CD4-positive, alpha-beta T cell treated with Interleukin-10 for 1 hour (primary cell): ENCODE measurements around the gene COBLL1.
"Not testable (repeated sequence)": the region's sequence is repeated elsewhere in the genome, so short reads cannot be mapped to it uniquely, and the experiment has no call there.

Experiments
- DNase-seq: peaks from one replicate; pipeline ENCODE4 v3.0.0-alpha.2; 2020

COBLL1 gene

DNA sequence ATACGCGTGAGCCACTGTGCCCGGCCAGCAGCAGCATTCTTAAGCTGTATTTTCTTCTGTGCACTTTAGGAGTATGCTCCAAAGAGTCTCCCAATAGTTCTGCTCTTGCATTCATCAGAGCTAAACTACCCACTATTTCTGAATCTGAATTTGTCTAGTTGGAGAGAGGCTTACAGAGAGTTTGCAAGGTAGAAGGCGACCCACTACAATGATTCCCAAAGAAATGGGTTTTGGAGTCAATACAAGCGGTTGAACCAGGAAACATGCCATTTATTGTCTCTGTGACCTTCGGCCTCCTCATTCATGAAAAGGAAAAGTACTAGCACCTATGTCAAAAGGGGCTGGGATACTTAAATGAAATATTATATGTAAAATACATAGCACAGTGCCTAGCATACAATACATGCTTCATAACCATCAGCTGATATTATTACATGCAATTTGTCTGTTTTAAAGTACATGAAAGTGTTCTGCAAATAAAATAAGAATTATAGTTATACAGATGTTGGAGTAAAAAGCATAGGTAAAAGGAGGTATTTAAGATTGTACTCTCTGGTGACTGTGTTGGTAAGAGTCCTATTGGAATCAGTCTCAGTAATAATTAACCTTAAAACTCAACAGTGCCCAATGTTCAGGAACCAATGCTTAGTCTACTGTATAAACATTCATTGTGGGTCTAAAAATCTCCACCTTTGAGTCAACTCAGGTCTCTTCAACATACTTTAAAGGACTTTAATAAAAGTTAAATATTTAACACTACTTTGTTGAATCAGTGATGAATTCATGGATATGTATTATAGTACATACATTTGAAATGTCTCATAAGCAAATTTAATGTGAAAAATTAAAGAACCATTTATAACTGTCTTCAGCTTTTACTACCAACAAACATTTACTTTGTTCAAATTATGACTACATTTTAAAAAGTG lies 130.5 kb downstream of the COBLL1 start:
- no peak for DNase-seq

DNA sequence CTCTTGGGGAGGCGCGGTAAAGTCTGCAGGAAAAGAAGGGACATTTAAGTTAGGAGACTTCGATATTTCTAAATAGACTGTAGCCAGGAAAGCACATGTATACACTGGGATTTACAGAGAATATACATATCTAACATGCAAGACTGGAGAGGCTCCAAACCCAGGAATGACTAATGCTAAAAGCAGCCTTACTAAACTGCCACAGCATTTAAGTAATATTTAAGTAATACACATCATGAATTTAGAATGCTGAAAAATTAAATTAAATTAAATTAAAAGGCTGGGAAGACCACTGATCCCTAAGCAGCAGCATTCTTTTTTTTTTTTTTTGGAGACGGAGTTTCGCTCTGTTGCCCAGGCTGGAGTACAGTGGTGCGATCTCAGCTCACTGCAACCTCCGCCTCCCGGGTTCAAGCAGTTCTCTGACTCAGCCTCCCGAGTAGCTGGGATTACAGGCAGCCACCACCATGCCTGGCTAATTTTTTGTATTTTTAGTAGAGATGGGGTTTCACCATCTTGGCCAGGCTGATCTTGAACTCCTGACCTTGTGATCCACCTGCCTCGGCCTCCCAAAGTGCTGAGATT lies 131.3 kb downstream of the COBLL1 start:
- not testable (repeated sequence) for DNase-seq

DNA sequence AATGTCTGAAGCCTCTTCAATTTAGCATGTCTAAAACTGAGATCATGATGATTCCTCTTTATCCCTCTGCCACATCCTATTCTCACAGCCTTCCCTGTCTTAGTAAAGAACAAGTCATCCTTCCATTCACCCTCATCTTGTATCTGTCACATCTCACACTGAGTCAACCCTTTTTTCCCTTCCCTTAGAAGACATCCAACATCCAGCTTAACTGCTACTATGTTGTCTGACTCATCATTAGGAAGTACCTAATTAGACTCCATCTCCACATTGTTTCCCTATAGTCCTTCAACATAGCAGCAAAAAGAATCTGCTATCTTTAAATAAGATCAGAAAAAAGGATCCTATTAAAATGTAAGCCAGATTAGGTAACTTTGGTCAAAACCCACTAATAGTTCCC lies 135.1 kb downstream of the COBLL1 start:
- DNase-seq = no peak

DNA sequence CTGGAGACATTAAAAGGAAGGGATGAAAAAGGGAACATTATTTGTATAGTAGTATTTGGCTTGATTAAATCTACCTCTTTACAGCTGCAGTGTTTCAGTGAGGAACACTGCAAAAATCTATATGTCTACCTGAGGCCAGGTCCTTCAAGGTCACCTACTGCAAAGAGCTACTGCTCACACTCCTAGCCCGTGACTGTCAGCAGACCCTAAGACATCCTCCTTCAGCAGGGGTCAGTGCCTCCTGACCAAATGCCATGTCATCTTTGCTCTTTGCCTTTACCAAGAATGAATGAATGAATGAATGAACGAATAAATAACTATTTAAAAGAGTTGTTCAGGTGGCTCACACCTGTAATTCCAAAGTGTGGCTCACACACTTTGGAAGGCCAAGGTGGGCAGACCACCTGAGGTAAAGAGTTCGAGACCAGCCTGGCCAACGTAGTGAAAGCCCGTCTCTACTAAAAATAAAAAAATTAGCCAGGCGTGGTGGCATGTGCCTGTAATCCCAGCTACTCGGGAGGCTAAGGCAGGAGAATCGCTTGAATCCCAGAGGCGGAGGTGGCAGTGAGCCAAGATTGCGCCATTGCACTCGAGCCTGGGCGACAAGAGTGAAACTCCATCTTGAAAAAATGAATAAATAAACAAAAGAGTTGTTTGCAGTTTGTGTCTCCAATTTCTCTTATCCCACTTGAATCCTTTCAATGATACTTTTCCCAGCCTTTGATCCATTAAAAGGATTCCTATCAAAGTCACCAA lies 136.0 kb downstream of the COBLL1 start:
- DNase-seq = no peak

DNA sequence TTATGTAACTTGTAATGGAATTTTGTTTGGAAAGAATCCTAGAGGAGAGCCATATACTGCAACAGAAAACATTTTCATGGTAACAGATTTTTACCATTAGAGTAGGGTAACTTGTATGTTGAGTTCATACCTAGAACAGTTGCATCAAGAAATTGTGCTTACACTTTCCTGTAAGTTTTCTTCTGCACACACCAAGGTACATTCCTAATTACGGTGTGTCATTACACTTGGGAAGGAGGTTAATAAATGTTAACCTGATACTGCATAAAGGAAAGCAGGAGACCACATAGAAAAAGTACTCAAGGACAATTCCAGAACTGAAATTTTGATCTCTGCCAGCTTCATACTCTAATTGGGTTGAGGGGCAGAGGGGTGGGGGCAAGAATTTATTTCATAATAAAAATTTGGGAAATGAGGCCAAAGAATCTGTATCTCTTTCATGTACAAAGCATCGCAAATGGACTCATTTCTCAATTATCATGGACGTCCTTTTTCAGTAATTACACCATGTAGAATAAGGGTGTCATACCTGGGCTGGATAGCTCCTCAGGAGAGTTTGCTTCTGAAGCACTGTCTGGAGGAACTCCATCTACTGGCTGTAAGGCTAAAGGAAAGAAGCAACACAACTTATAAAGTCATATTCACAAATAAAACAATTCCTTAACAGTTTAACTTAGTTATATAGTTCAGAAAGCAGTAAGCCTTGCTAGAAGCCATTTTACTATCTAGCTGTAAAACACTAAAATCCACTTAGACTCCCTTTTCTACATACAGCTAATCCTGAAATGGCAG lies 137.5 kb downstream of the COBLL1 start:
- DNase-seq = no peak

DNA sequence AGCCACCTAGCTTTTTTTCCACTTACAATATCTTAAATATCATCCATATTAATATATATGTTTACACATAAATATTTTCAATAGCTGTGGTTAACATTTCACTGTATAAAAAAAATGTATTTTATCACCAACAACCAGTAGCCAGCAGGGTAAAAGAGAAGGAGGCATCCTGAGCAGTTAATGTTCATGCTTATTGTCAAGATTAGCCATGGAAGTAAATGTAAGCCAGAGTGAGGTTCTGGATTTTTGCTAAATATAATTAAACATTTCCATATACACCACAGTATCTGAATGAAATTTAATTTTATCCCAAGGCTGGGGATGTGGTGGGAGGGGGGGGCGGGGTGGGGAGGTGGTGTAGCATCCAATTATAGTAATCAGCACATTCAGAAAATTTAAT lies 140.1 kb downstream of the COBLL1 start:
- DNase-seq = no peak

DNA sequence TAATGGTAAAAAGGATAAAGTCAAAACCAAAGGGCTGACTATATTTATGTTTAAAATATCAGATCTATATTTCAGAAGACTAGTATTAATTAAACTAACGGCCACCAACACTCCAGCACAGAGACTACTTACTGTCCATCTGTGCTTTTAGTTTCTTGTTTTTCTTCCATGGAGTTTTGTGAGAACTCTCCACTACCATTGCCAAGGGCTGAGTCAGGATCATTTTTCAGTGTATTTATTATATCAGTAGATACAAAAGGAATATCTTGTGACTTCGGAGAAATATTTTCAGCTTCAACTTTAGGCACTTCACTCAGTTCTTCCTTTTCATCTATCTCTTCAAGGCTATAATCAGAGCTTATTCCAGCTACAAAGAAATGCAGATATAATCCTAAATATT lies 141.2 kb downstream of the COBLL1 start:
- no peak for DNase-seq

DNA sequence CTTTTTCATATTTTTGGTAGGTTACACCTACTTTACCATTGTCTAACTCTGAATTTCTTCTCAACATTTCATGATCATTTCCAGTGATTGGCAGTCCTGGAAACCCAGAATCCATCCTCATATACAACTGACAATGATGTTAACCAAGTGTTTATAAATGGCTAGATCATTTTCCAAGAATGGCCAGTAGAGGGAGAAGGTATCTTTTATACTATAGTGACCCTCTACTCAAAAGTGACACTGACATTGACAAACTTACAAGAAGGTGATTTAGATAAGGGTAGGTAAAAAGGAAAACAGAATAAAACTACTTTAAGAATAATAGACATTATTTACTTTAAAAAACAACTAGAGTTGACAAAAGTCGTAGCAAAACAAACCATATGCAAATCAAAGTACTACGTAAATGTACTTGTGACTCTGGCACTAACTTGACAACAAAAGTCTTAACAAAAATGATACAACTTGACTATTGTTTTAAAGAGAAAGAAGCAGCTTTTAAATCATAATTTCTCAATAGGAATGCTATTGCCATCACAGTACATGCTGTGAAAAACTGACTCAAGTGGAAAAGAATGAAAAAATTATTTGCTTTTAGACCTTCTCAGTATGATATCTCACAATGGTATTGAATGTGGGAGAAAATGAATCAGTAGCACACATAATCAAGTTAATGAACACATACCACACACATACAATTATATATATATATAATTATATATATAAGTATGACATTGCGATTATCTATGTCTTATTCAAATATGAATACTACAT lies 143.7 kb downstream of the COBLL1 start:
- DNase-seq = no peak

DNA sequence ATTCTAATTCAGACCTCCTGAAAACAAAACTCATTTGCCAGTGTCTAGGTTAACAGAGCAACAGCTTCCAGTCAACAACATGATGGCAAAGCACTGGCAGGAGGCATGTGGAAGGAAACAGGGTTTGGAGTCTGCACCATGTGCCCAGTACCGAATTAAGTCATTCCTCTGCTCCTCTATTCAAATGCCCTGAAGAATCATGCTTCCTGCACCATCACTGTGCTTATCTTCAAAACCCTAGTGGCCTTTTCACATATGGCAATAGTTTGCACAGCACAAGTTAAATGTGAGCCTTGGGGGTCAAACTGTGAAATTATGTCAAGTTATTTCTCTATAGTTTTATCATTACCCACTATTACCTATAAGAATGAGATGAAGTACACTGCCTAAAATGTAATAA lies 145.0 kb downstream of the COBLL1 start:
- DNase-seq = no peak

DNA sequence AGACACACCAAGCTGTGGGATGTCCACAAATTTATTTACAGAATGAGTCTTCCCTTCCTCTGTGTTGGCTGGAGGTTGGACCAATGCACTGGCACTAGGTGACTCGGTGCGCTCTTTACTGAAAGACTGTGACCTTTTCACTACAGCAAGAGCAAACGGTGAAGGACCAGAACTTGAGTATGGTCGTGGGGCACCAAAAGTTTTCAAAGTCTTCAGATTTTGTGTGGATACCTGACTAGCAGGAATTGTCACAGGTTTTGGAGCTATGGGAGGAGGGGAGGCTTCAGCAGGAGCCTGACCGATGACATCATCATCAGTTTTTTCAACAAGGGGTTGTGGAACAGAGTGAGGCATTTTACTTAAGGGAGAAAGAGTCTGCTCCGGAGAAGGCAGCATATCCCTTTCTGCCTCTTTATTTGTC lies 147.3 kb downstream of the COBLL1 start:
- no peak for DNase-seq

DNA sequence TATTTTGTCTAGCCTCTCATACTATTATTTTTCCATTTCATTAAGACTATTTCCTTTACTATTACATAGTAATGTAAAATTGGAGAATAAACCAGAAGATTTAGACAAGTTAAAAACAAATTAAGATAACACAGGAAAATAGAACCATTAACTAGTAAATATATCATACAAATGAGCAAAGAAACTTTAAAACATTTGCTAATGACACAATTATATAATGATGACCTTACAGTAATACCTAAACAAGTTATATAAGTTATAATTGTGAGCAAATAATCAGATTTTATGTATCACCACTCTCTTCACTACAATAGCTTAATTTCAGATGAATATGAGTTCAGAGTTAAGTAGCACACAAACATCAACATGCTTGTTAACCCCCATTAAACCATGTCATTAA lies 147.8 kb downstream of the COBLL1 start:
- DNase-seq = no peak

DNA sequence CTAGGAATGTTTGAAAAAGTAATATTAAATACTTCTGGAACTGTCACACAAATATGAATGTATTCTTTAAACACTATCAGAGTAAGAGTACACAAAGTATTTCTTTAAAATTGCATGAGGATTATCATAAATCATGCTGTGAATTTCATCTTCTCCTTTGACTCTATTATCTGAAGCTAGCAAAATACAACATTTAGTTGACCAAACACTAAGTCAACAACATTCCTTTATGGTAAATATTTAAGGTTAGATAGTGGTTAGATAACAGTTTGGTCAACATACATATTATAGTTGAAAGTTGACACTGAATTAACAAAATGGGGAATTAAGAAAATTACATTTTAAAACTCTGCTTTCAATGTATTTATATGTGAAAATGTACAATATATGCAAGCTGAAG lies 148.2 kb downstream of the COBLL1 start:
- no peak for DNase-seq

DNA sequence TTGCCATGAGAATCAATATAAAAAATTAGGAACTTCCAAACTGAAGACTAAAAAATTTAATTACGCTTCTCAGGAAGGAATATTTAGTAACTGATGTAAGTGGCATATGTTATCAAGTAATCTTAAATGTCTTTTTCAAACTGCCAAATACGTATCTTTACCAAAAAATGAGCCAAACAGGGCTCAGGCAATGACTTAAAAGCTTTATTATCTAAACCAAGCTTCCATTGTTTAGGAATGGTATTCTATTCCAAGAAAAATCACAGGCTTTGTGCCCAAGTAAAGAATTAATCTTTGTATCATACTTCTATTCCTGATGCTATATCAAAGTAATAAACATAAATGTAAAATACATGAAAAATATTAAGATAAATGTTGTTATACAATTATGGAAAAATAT lies 148.7 kb downstream of the COBLL1 start:
- DNase-seq = no peak

DNA sequence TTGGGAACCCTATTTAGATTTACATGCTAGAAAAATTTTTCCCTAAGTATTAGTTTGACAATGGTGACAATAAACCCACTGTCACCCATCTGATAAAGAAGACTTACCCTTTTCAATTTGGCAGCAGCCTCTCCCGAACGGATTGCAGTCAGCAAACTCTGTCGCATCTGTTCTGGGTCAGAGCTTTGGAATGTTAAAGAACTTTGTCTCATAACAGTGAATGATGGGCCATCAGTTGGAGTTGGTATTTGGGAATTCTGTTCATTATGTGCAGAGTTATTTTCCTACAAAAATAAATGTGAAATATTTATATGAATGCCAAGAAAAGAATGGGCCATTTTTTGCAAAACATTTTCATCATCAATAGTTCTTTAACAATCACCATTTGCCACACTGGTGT lies 149.5 kb downstream of the COBLL1 start:
- DNase-seq = no peak

DNA sequence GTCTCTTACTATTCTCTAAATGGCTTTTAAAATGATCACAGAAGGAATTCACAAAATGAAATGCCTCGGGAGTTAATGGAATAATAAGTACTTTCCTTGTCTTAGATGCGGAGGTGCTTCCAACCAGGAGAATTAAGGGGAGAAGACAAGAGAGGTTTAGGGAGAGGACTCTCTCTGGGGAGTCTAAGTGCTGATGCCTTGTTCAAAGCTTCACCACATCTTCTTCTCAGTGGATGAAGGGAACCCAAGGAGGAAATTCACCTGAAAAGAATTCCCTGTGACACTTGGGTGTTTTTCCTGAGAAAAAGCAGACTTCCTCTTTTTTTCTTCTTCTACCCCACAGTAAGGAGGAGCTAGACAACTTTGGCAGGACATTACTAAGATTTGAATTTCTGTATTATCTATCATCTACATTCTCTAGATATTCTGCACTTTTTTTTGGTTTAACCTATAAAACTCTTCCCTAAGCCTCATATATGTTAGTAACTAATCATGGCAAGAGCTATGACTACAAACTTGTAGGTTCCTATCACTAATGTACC lies 150.2 kb downstream of the COBLL1 start:
- no peak for DNase-seq

DNA sequence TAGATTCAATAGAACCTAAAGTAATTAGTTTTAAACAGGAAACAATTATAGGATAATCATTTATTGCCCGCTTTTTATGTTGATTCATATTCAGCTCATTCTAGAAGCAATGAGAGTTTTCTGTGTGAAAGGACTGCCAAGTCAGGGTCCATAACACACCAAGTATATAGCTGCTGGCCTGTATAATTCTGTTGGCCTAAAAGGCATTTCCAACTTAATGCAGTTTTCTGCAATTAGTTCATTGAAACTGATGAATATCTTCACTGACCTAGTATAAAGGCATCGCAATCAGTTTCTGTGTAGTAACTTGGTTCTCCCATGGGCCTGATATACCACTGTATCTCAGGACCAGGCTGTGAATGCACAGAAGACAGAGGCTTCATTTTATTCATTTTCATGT lies 151.3 kb downstream of the COBLL1 start:
- DNase-seq = no peak

DNA sequence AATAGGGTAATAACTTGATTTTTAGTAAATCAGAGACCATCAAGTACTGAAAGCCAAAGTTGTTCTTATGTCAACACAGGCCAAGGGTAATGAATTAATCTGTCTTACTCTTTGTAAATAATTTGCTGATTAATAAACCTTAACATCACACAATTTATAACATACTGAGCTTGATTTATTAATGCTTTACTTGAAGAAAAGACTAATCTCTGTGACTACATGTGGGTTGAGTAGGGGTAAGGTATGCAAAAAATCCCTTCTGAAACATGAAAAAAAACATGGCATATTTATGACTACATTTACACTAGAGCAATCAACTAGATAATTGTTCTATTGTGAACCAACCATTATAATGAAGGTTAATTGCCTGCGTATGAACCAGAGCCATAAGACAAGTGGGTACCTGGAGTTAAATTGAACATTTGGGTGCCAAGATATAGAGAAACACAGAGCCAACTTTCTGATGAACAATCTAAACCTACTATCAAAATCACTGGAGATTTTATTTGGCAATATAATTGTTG lies 152.7 kb downstream of the COBLL1 start:
- no peak for DNase-seq

DNA sequence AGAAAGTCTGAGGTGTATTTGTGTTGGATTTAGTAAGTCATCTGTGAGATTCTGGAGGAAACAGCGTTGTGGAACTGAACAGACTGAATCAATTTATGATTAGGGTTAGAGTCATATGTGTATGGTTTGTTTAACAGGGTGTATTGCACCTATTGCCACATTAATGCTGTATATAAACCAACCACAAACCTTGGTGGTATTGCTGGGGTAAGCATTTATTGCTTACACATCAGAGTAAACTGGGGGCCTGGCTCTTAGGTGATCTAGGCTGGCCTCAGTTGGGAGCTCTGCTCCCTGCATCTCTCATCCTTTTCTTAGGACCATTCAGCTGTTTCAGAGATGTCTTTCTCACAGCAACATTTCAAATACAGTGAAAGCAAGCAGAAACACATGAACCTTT lies 160.6 kb downstream of the COBLL1 start:
- DNase-seq = no peak

DNA sequence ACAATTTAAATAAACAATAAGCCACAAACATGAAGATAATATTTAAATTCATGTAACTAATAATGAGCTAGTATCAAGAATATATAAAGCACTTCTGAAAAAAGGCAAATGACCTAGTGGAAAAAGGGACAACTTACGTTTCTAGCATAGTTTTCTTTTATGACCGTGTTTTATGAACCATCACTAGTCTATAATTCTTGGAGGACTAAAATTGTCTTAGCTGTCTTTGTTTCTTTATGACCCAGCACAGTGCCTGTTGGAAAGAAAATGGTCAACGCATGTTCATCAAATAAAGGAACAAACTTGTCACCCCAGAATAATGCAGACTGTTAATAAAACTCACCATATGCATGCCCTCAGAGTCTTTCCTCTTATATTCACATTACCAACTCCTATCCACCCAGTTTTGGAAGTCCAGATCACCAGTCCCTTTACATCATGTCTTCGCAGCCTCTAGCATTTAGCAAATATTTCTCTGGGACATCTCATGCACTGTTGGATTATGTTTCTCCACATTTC lies 162.9 kb downstream of the COBLL1 start:
- DNase-seq = no peak

DNA sequence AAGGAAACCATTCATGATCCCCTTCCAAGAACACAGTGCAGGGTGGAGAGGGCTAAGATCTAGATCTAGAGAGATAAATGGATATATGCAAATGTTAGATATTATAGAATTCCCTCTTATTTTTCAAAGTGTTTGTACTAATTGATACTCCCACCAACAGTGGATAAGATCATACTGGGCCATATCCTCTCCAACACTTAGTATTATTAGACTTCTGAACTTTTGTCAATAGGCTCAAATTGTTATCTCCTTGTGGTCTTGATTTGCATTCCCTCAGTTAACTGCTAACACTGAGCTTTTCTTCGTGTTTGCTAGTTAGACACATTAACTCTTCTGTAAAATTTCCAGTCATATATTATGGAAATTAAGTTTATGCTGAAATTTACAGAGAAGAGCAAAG lies 163.9 kb downstream of the COBLL1 start:
- DNase-seq = no peak

DNA sequence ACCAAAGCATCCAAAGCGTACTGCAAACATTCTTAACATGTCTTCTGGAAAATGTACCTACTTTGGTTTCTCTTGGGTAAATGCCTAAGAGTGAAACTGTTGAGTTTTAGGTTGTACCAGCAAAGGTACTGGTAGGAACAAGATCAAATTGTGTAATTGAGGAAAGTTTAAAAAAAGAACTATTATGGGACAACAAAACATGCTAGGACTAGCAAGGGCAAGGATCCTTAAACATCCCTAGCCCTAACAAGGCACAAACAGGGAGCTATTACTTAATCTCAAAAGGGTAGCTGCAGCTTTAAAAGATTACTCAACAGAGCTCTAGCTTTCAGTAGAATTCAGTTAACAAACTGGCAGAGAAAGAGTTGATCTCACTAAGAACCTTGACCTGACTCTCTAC lies 164.4 kb downstream of the COBLL1 start:
- no peak for DNase-seq
